ENCODE measurements around the gene KRTAP16-1. TPM values are rescaled to one million over a fixed set of nuclear protein-coding genes. Genes with fewer than 3 reads are reported as not detected.
"Not testable (repeated sequence)": the region's sequence is repeated elsewhere in the genome, so short reads cannot be mapped to it uniquely, and the experiment has no call there.

Gene KRTAP16-1
- total and polyA plus RNA-seq, 2 of the 13 experiments (the other 11 are each of a cell fraction or from before 2014, with no cell fraction given) = not detected

- Histone ChIP-seq H3K4me3 (replicated peaks in 1 of 3; ENCODE audit: insufficient read depth in 1 of 3, low read depth in 2 of 3, low read length in 3 of 3) (no peak overlapping the region), H3K9me3 (ENCODE audit: low read length) (no peaks in the 10 kb centered on the region), H3K27me3 (ENCODE audit: control insufficient read depth in 1 of 2, insufficient read depth in 2 of 2, low read length in 2 of 2) (peaks cover 0 to 7% of the 10 kb centered on the region in 2 experiments; a peak in 2 of 5 replicates), H4K20me1 (ENCODE audit: insufficient read depth, low read length) (no peaks in the 10 kb centered on the region), H3K4me1 (ENCODE audit: insufficient read depth, low read length) (no peaks in the 10 kb centered on the region), H3K79me2 (ENCODE audit: insufficient read depth, low read length) (no peaks in the 10 kb centered on the region), H3K9ac (ENCODE audit: insufficient read depth, low read depth, low read length) (no peak overlapping the region), H2AFZ (ENCODE audit: low read length) (no peak overlapping the region), H3K36me3 (replicated peaks in 1 of 2; ENCODE audit: control insufficient read depth in 1 of 2, insufficient read depth in 2 of 2, low read length in 2 of 2) (no peaks in the 10 kb centered on the region), H3K4me2 (ENCODE audit: low read depth, low read length) (no peak overlapping the region), H3K27ac (ENCODE audit: extremely low read length, insufficient read depth, low read length) (no peak overlapping the region)
- 0% methylated on average over 2 of the region's 2 CpGs for WGBS (ENCODE audit: low lambda C conversion rate)
- FAIRE-seq (no peak), ATAC-seq (no peak), DNase-seq (ENCODE audit: low spot score) (no peak)
- CTCF ChIA-PET (ENCODE audit: low intra/inter-chr PET ratio, low total read pairs) = no interaction called here
- no peak for TF ChIP-seq SALL1 (CRISPR knock-in tag; IDR thresholded peaks at IDR 0.05)
- no peak for TF ChIP-seq PRPF4 (IDR thresholded peaks at IDR 0.05; ENCODE audit: low read depth, low read length, poor library complexity, severe bottlenecking)
- TF ChIP-seq ZNF773 (CRISPR knock-in tag; IDR thresholded peaks at IDR 0.05; ENCODE audit: borderline replicate concordance) = no peak
- TF ChIP-seq RERE (CRISPR knock-in tag; IDR thresholded peaks at IDR 0.05; ENCODE audit: low read depth) = no peak
- no peak for TF ChIP-seq PHF5A (CRISPR knock-in tag; IDR thresholded peaks at IDR 0.05; ENCODE audit: low read depth, unreplicated experiment)
- TF ChIP-seq CREB1 (IDR thresholded peaks at IDR 0.05) = peak; percentile 92
- no peak for TF ChIP-seq CREB1 (CRISPR knock-in tag; IDR thresholded peaks at IDR 0.05)
- TF ChIP-seq ISL2 (CRISPR knock-in tag; IDR thresholded peaks at IDR 0.05) = no peak
- no peak for TF ChIP-seq ADNP (CRISPR knock-in tag; IDR thresholded peaks at IDR 0.05)
- no peak for TF ChIP-seq IRX3 (CRISPR knock-in tag; IDR thresholded peaks at IDR 0.05; ENCODE audit: borderline replicate concordance, low read depth)
- TF ChIP-seq PITX1 (CRISPR knock-in tag; IDR thresholded peaks at IDR 0.05) = no peak
- TF ChIP-seq ATF7 (IDR thresholded peaks at IDR 0.05) = peak; percentile 85
- TF ChIP-seq ATF7 (CRISPR knock-in tag; IDR thresholded peaks at IDR 0.05) = no peak
- TF ChIP-seq YEATS4 (CRISPR knock-in tag; IDR thresholded peaks at IDR 0.05; ENCODE audit: borderline replicate concordance) = no peak
- in situ Hi-C loops (cut with HindIII; ENCODE audit: extremely low pct_ligation_motif_present, low pct_unique_long_range_greater_than_20kb) (no loop called here), intact Hi-C loops (cut with micrococcal nuclease; ENCODE audit: unreplicated experiment) (no loop called here)
- BruUV-seq (replicated peaks) = no TSS peak
- POLR2A ChIA-PET = no interaction called here
These were observed 42.1 kb upstream of the KRTAP16-1 start for GRCh38 chr17:41351177-41351576.

GRCh38 chr17:41350381-41350878 is 41.3 kb upstream of the KRTAP16-1 start, which contains the start of gene KRT33A:
Gene KRT33A, minus strand, starts transcription at chr17:41350828. Its CDS starts 61 bp downstream, at chr17:41350767.
- intact Hi-C loops (cut with micrococcal nuclease; ENCODE audit: unreplicated experiment); H3K9ac ChIP-seq (ENCODE audit: insufficient read depth, low read depth, low read length); H3K9me3 ChIP-seq (ENCODE audit: low read length); H2AFZ ChIP-seq (ENCODE audit: low read length); in situ Hi-C loops (cut with HindIII; ENCODE audit: extremely low pct_ligation_motif_present, low pct_unique_long_range_greater_than_20kb); FAIRE-seq; H4K20me1 ChIP-seq (ENCODE audit: insufficient read depth, low read length); H3K27me3 ChIP-seq (ENCODE audit: control insufficient read depth in 1 of 2, insufficient read depth in 2 of 2, low read length in 2 of 2); ATAC-seq; H3K79me2 ChIP-seq (ENCODE audit: insufficient read depth, low read length); BruUV-seq (replicated peaks); CTCF ChIA-PET (ENCODE audit: low intra/inter-chr PET ratio, low total read pairs); H3K4me3 ChIP-seq (replicated peaks in 1 of 3; ENCODE audit: insufficient read depth in 1 of 3, low read depth in 2 of 3, low read length in 3 of 3); H3K27ac ChIP-seq (ENCODE audit: extremely low read length, insufficient read depth, low read length); DNase-seq (ENCODE audit: low spot score); H3K36me3 ChIP-seq (replicated peaks in 1 of 2; ENCODE audit: control insufficient read depth in 1 of 2, insufficient read depth in 2 of 2, low read length in 2 of 2); H3K4me1 ChIP-seq (ENCODE audit: insufficient read depth, low read length); POLR2A ChIA-PET; H3K4me2 ChIP-seq (ENCODE audit: low read depth, low read length): not testable (repeated sequence)
- WGBS (ENCODE audit: low lambda C conversion rate) = 45% methylated on average over 16 of the region's 16 CpGs

Data from HepG2 (cell line).